Calu3 (cell line): ENCODE data around the gene GPC1. TPM values are rescaled to one million over a fixed set of nuclear protein-coding genes. Genes with fewer than 3 reads are reported as not detected.

Experiments
- BruUV-seq: library from RNA; stranded (reverse); fragments of 400-500 nt; replicated peaks from 2 replicates; lab custom pipeline; 2021; lab: Mats Ljungman, UMichigan
- CTCF ChIA-PET: fragments of 300-600 bp; sonication (Branson Sonifier 250); formaldehyde crosslinking; loops from one replicate; lab custom pipeline; 2022; ENCODE audit warnings: antibody characterized with exemption; lab: Charles Lee
- DNase-seq: peaks from one replicate; pipeline ENCODE4 v3.0.0; 2022
- H3K27ac Mint-ChIP-seq: one replicate; pipeline ENCODE4 v1.8.0; 2022; ENCODE audit warnings: mixed read lengths; ENCODE audit not compliant: unreplicated experiment
- H3K27me3 Mint-ChIP-seq: one replicate; pipeline ENCODE4 v1.8.0; 2022; ENCODE audit warnings: mixed read lengths; ENCODE audit not compliant: unreplicated experiment
- H3K36me3 Mint-ChIP-seq: one replicate; pipeline ENCODE4 v1.8.0; 2022; ENCODE audit warnings: mild to moderate bottlenecking, moderate library complexity, mixed read lengths; ENCODE audit not compliant: insufficient read depth, unreplicated experiment
- H3K4me1 Mint-ChIP-seq: one replicate; pipeline ENCODE4 v1.8.0; 2022; ENCODE audit warnings: mild to moderate bottlenecking, low read depth, mixed read lengths; ENCODE audit not compliant: unreplicated experiment
- H3K4me3 Mint-ChIP-seq: one replicate; pipeline ENCODE4 v1.8.0; 2022; ENCODE audit warnings: mild to moderate bottlenecking, low read depth, moderate library complexity, mixed read lengths; ENCODE audit not compliant: unreplicated experiment
- H3K9me3 Mint-ChIP-seq: one replicate; pipeline ENCODE4 v1.8.0; 2022; ENCODE audit warnings: low read depth, mixed read lengths; ENCODE audit not compliant: unreplicated experiment
- intact Hi-C: fragments of 100-400 bp; cut with micrococcal nuclease; formaldehyde crosslinking; loops from one replicate; pipeline ENCODE4 v1.10.0; 2022; ENCODE audit not compliant: unreplicated experiment
- total RNA-seq: library from RNA; stranded (reverse); gene quantifications from 2 replicates; pipeline ENCODE4 v1.2.3, GENCODE V29; 2022
- TF ChIP-seq, protein P1 (sequence below): fragments of 200-600 bp; IDR thresholded peaks from one replicate; pipeline ENCODE4 v1.8.0; 2022; ENCODE audit warnings: antibody characterized with exemption; ENCODE audit not compliant: unreplicated experiment

Gene GPC1
- total RNA-seq, 1 experiment from 2014 or later = 51.5 TPM

DNA sequence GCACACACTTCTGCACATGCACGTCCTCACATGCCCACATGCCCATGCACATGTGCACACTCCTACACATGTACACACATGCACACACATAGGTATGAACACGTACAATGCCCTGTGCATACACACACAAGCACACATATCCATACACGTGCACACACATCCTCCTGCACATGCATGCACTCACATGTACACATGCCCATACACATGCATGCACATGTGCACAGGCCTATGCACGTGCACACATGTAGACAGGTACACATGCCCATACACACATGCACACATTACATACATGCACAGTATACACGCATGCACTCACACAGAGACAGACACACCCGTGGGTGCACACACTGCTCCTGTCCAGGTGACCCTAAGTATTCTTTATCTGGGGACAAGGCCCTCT, 34.3 kb downstream of the GPC1 start:
- no peak for DNase-seq
- Mint-ChIP-seq H3K9me3 (no peaks in the 10 kb centered on the region), H3K27ac (no peak overlapping the region), H3K4me3 (no peak overlapping the region), H3K36me3 (peaks cover 13% of the 10 kb centered on the region), H3K27me3 (no peaks in the 10 kb centered on the region), H3K4me1 (no peaks in the 10 kb centered on the region)
- no TSS peak for BruUV-seq
- TF ChIP-seq, protein P1, sequence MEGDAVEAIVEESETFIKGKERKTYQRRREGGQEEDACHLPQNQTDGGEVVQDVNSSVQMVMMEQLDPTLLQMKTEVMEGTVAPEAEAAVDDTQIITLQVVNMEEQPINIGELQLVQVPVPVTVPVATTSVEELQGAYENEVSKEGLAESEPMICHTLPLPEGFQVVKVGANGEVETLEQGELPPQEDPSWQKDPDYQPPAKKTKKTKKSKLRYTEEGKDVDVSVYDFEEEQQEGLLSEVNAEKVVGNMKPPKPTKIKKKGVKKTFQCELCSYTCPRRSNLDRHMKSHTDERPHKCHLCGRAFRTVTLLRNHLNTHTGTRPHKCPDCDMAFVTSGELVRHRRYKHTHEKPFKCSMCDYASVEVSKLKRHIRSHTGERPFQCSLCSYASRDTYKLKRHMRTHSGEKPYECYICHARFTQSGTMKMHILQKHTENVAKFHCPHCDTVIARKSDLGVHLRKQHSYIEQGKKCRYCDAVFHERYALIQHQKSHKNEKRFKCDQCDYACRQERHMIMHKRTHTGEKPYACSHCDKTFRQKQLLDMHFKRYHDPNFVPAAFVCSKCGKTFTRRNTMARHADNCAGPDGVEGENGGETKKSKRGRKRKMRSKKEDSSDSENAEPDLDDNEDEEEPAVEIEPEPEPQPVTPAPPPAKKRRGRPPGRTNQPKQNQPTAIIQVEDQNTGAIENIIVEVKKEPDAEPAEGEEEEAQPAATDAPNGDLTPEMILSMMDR = no peak
- intact Hi-C loops = no loop called here
- CTCF ChIA-PET = no interaction called here

DNA sequence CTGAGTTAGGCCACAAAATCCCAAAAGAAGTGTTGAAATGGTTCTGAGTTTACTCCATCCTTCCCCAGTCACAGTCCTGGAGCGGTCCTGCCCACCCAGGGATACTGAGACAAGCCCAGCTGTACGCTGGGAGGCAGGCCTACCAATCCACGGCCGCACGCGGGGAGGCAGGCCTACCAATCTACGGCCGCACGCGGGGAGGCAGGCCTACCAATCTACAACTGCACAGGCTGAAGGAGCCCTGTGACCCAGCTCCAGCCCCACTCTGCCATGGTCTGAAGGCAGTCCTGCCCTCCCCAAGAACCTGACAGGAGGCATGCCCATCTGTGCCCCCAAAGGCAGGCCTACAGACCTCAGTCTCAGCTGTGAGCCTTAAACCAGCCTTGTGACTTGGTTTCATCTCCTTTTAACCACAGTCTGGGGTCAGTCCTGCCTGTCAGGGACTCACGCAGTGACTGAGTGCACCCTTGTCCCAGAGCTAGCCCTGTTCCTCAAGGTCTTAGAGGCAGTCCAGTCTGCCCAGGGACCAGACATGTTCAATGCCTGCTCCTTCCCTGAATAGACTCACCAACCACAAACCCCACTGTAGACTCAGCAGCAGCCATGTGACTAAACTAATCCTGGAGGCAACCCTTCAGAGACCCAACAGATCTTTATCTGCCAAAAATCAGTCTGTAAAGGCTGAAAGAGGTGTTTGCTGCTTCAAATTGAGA, 36.8 kb downstream of the GPC1 start:
- Mint-ChIP-seq H3K4me1 (no peaks in the 10 kb centered on the region), H3K9me3 (no peaks in the 10 kb centered on the region)

DNA sequence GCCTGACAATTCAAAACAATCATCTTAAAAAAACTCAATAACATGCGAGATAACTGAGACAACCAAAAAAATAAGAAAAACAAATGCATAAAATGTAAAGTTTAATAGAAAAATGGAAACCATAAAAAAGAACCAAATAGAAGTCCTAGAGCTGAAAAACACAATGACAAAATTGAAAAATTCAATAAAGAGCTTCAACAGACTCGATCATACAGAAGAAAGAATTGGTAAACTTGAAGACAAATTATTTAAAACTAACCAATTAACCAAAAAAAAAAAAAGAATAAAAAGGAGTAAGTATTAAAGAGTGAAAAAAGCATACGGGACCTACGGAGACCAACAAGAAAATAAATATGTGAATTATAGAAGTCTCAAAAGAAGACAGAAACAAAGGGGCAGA, 37.7 kb downstream of the GPC1 start:
- CTCF ChIA-PET = interaction anchor here (0.6 kb wide), 1 partner anchor 251 kb away, joined by 5 read pairs; no protein-coding TSS in a partner anchor
- intact Hi-C loops = no loop called here
- Mint-ChIP-seq H3K36me3 (peaks cover 4% of the 10 kb centered on the region), H3K27me3 (no peaks in the 10 kb centered on the region), H3K4me3 (no peak overlapping the region), H3K27ac (no peak overlapping the region), H3K4me1 (no peaks in the 10 kb centered on the region), H3K9me3 (no peaks in the 10 kb centered on the region)
- DNase-seq = no peak
- no TSS peak for BruUV-seq
- TF ChIP-seq, protein P1 = no peak

More for the DNA sequence above, 36.8 kb downstream of the GPC1 start:
- Mint-ChIP-seq H3K27ac (no peak overlapping the region), H3K36me3 (no peaks in the 10 kb centered on the region), H3K4me3 (no peak overlapping the region), H3K27me3 (no peaks in the 10 kb centered on the region)
- intact Hi-C loops = no loop called here
- BruUV-seq = no TSS peak
- no peak for DNase-seq
- TF ChIP-seq, protein P1 = no peak
- CTCF ChIA-PET = no interaction called here

DNA sequence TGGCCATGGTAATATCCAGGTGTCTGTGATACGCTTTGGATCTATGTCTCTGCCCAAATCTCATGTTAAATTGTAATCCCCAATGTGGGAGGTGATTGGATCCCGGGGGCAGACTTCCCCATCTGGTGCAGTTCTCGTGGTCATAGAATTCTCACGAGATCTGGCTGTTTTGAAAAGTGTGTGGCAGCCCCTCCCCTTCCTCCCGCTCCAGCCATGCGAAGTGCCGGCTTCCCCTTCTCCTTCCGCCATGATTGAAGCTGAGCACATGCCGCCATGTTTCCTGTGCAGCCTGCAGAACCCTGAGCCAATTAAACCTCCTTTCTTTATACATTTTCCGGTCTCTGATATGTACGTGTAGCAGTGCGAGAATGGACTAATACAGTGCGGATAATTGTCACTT, 42.5 kb downstream of the GPC1 start:
- no peaks in the 10 kb centered on the region for H3K4me1 Mint-ChIP-seq
- no peaks in the 10 kb centered on the region for H3K9me3 Mint-ChIP-seq
- no peak overlapping the region for H3K27ac Mint-ChIP-seq
- CTCF ChIA-PET = no interaction called here
- TF ChIP-seq, protein P1 = no peak
- no peak overlapping the region for H3K4me3 Mint-ChIP-seq
- H3K36me3 Mint-ChIP-seq = peaks cover 17% of the 10 kb centered on the region
- no peak for DNase-seq
- intact Hi-C loops = no loop called here
- BruUV-seq = no TSS peak
- H3K27me3 Mint-ChIP-seq = no peaks in the 10 kb centered on the region
